K562 (cell line): ENCODE data around the gene HES3.
A peak's percentile ranks its signal among the peaks of the same experiment; 100 is the strongest.

Source experiments
- CHD2 ChIP-seq: IDR thresholded peaks from 2 replicates; pipeline ENCODE4 v1.6.1; 2011; ENCODE audit warnings: low read depth, low read length
- CHD4 ChIP-seq: fragments of 200-600 bp; sonication (generic); IDR thresholded peaks from 3 replicates; pipeline ENCODE4 v1.6.1; 2012; ENCODE audit warnings: low read depth, mild to moderate bottlenecking, mixed read lengths, low read length, inconsistent platforms; ENCODE audit not compliant: insufficient read depth, insufficient replicate concordance, poor library complexity, severe bottlenecking
- DNMT1 ChIP-seq: fragments of 450-650 bp; IDR thresholded peaks from 2 replicates; pipeline ENCODE4 v1.6.1; 2016; ENCODE audit warnings: antibody characterized with exemption, mild to moderate bottlenecking
- EP300 ChIP-seq: IDR thresholded peaks from 2 replicates; pipeline ENCODE4 v1.6.1; 2012; ENCODE audit warnings: low read length, improper control_type of control experiment
- FOS ChIP-seq: IDR thresholded peaks from 3 replicates; pipeline ENCODE4 v1.6.1; 2011; ENCODE audit not compliant: insufficient read length; ENCODE audit errors: extremely low read depth
- PRMT5 ChIP-seq: sonication (generic); formaldehyde crosslinking; IDR thresholded peaks from 2 replicates; pipeline ENCODE4 v1.5.0; 2020; ENCODE audit warnings: missing genetic modification reagents
- SREBF1 ChIP-seq: fragments of 150-350 bp; IDR thresholded peaks from 2 replicates; pipeline ENCODE4 v1.6.1; 2014; ENCODE audit warnings: antibody characterized with exemption, low read depth, low read length, borderline replicate concordance
- ZBTB7A ChIP-seq: IDR thresholded peaks from 2 replicates; pipeline ENCODE4 v1.6.1; 2011; ENCODE audit warnings: low read depth, mild to moderate bottlenecking, low read length, moderate library complexity, borderline replicate concordance; ENCODE audit not compliant: control insufficient read depth
- ZNF12 ChIP-seq: sonication (generic); formaldehyde crosslinking; IDR thresholded peaks from 2 replicates; pipeline ENCODE4 v1.4.0; 2020; ENCODE audit warnings: mild to moderate bottlenecking, missing genetic modification reagents
- ZNF174 ChIP-seq: fragments of 250-450 bp; sonication (Bioruptor Pico); IDR thresholded peaks from 2 replicates; pipeline ENCODE4 v1.4.0; 2020; ENCODE audit warnings: mild to moderate bottlenecking
- TF ChIP-seq, protein P1 (sequence below), 2 experiments: fragments of 450-650 bp; conservative IDR thresholded peaks; 2 replicates each; pipeline ENCODE4 v1.6.1; 2017; ENCODE audit warnings: mild to moderate bottlenecking in 2 of 2, moderate library complexity in 2 of 2
- TF ChIP-seq, protein P2 (sequence below), 3 experiments: IDR thresholded peaks in 2 of 3; conservative IDR thresholded peaks in 1 of 3; 2 replicates each; pipeline ENCODE4 v1.5.1; 2011 to 2012; ENCODE audit warnings: low read length in 3 of 3, mild to moderate bottlenecking in 3 of 3, control low read depth in 2 of 3, improper control_type of control experiment in 1 of 3, inconsistent platforms in 1 of 3, low read depth in 1 of 3, mixed read lengths in 1 of 3, moderate library complexity in 1 of 3; ENCODE audit not compliant: insufficient read depth in 2 of 3
- TF ChIP-seq, protein P3 (sequence below): fragments of 250-450 bp; sonication (Bioruptor Pico); IDR thresholded peaks from 2 replicates; pipeline ENCODE4 v1.5.0; 2020; ENCODE audit warnings: mild to moderate bottlenecking, borderline replicate concordance

GRCh38 chr1:6280761-6281451, 36.9 kb downstream of the HES3 start:
- TF ChIP-seq DNMT1 (no peak), EP300 (no peak), ZNF12 (CRISPR knock-in tag) (no peak), FOS (no peak), ZNF174 (CRISPR knock-in tag) (no peak), SREBF1 (no peak), ZBTB7A (peak; percentile 39; the same call in 1 of the 2 replicates), CHD2 (no peak), CHD4 (no peak), PRMT5 (CRISPR knock-in tag) (no peak)
- TF ChIP-seq, protein P1, sequence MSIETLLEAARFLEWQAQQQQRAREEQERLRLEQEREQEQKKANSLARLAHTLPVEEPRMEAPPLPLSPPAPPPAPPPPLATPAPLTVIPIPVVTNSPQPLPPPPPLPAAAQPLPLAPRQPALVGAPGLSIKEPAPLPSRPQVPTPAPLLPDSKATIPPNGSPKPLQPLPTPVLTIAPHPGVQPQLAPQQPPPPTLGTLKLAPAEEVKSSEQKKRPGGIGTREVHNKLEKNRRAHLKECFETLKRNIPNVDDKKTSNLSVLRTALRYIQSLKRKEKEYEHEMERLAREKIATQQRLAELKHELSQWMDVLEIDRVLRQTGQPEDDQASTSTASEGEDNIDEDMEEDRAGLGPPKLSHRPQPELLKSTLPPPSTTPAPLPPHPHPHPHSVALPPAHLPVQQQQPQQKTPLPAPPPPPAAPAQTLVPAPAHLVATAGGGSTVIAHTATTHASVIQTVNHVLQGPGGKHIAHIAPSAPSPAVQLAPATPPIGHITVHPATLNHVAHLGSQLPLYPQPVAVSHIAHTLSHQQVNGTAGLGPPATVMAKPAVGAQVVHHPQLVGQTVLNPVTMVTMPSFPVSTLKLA (conservative IDR thresholded peaks at IDR 0.05) = no peak
- TF ChIP-seq, protein P2, sequence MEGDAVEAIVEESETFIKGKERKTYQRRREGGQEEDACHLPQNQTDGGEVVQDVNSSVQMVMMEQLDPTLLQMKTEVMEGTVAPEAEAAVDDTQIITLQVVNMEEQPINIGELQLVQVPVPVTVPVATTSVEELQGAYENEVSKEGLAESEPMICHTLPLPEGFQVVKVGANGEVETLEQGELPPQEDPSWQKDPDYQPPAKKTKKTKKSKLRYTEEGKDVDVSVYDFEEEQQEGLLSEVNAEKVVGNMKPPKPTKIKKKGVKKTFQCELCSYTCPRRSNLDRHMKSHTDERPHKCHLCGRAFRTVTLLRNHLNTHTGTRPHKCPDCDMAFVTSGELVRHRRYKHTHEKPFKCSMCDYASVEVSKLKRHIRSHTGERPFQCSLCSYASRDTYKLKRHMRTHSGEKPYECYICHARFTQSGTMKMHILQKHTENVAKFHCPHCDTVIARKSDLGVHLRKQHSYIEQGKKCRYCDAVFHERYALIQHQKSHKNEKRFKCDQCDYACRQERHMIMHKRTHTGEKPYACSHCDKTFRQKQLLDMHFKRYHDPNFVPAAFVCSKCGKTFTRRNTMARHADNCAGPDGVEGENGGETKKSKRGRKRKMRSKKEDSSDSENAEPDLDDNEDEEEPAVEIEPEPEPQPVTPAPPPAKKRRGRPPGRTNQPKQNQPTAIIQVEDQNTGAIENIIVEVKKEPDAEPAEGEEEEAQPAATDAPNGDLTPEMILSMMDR (IDR thresholded peaks at IDR 0.05 in 2 of 3, conservative IDR thresholded peaks at IDR 0.05 in 1 of 3; ENCODE audit: insufficient read depth in 2 of 3, low read depth in 1 of 3, low read length in 3 of 3) = peak; percentile 76 to 88 (median 81)
- TF ChIP-seq, protein P3, sequence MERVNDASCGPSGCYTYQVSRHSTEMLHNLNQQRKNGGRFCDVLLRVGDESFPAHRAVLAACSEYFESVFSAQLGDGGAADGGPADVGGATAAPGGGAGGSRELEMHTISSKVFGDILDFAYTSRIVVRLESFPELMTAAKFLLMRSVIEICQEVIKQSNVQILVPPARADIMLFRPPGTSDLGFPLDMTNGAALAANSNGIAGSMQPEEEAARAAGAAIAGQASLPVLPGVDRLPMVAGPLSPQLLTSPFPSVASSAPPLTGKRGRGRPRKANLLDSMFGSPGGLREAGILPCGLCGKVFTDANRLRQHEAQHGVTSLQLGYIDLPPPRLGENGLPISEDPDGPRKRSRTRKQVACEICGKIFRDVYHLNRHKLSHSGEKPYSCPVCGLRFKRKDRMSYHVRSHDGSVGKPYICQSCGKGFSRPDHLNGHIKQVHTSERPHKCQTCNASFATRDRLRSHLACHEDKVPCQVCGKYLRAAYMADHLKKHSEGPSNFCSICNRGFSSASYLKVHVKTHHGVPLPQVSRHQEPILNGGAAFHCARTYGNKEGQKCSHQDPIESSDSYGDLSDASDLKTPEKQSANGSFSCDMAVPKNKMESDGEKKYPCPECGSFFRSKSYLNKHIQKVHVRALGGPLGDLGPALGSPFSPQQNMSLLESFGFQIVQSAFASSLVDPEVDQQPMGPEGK = no peak
